Measurements from ENCODE around the gene KCTD17.

KCTD17 gene

DNA sequence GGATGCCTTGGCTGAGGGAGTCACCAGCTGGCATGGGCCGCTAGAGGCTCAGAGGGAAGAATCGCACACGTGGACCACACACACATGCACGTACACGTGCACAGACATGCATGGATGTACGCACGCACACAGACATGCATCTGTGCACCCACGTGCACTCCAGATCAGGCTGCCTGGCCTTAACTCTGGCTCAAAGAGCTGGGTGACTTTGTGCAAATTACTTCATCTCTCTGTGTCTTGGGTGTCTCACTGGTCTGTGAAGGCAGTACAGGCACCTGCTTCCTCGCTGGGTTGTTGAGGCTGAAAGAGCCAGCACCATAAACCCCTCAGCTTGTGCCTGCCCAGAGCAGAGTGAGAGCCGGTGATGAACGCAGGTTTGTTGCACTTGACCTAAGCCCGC, 29.3 kb downstream of the KCTD17 start:
- DNase-seq, result no peak

DNA sequence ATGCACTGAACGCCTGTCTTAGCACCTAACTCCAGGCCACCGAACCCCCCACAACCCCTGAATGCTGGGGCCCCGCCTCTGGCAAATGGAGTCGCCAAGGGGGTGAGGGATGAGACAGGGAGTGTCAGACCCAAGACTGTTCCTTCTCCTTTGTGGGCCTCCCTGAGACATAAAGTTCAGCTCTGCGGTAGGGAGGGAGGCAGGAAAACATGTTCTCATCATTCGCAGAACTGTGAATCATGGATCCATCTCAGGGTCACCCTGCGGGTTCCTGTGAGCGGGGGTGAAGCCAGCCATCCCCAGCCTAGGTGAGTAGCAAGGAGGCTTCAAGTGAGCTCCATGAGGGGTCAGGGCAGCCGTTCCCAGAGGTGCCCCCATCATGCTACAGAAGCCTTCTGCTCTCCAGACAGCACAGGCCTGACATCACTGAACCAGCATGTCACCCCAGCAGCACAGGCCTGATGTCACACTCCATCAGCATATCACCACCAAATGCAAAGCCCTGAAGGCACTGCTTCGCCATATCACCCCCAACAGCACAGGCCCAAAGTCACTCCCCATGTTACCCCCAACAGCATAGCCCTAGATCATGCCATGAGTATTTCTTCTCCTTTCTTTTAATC, 30.8 kb downstream of the KCTD17 start:
- DNase-seq, result no peak

- no peak for DNase-seq
Measured at GRCh38 chr22:37083914-37084313, 32.4 kb downstream of the KCTD17 start.

DNA sequence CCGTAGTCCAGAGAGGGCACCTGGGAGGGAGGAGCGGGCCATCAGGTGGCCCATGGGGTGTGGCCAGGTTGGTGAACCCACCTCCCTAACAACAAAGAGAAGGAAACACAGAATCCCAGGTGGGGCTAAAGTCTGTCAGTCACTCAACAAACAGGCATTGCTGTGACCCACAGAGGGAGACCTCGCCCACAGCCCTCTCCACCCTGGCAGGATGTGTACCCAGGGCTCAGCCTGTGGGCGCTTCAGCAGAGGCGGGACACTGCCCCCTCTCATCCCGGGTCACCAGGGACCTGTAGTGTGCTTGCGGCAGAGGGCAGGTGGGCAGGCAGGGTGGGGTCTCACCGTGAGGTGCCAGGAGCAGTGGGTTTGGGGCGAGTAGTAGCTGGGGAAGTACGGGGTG, 32.8 kb downstream of the KCTD17 start:
- no peak for DNase-seq

- DNase-seq, result no peak
Measured at GRCh38 chr22:37086184-37086583, 34.6 kb downstream of the KCTD17 start.

DNA sequence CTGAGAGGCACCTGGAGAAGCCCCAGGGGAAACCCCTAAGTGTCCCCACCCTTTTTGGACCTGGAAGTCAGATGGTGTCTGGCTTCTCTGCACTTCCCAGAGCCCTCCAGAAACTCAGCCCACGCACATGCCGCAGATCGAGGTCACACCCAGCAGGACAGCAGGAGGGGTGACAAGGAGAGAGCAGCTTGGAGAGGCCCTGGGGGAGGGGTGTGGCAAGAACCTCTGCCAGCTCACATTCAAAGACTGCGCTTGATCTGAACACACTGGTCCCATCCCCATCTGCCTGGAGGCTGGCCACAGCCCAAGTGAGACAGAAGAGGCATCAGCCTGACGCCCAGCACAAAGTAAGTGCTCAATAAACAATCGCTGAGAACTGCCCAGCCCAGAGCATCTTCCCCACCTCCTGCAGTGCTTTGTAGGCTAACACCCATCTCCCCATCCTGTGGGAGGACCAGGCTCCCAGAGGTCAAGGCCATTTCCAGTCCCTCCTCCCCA, 36.6 kb downstream of the KCTD17 start:
- no peak for DNase-seq

DNA sequence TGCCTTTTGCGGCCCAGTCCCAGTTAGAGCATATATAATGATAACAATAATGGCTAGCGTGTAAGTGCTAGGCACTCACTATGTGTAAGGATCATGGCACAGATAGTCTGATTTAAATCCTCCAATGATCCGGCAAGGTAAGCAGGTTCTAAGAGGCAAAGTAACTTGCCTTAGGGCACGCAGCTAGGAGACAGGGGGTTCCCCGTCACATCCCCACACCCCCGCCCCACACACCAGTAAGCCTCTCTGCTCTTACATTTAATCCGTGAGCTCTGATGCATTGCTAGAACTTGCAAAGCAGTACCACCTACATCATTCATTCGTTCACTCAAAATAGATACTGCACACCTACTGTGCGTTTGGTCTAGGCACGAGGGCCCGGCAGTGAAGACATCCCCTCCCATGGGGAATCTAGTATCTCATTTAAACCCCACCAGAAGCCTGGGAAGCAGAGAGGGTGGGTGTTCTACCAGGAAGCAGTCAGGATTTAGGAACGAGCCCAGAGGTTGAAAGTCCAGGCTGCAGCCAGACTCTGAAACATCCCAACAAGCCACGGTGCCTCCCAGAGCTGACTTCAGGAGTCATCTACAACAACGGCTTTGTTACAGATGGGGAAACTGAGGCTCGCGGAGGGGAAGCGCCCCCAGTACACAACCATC, 37.3 kb downstream of the KCTD17 start:
- no peak for DNase-seq

- DNase-seq, result no peak
Measured at GRCh38 chr22:37089434-37089833, 37.9 kb downstream of the KCTD17 start.

- DNase-seq, result no peak
Measured at GRCh38 chr22:37090920-37091695, 39.6 kb downstream of the KCTD17 start.

GRCh38 chr22:37091994-37092393, 40.5 kb downstream of the KCTD17 start:
- no peak for DNase-seq

GRCh38 chr22:37092997-37093396, 41.5 kb downstream of the KCTD17 start:
- no peak for DNase-seq

GRCh38 chr22:37094239-37094638, 42.7 kb downstream of the KCTD17 start:
- no peak for DNase-seq

DNA sequence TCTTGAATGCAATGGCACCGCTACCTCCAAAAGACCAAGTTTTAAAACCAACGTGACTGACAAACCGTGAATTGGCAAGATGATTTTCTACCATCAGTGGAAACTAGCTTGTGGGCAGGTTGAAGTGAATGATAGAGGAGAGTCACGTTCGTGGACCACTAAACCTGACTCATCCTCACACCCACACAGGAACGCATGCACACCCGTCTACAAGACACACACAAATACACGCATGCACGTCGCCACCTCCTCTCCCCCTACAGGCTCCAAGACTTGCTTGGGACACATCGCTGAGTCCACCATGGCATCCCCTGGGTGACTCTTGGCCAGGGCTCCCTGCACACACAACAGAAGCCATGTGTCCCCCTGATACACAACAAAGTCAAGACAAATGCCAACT, 43.6 kb downstream of the KCTD17 start:
- no peak for DNase-seq

- no peak for DNase-seq
Measured at GRCh38 chr22:37097346-37097745, 45.8 kb downstream of the KCTD17 start.

GRCh38 chr22:37098976-37099591, 47.5 kb downstream of the KCTD17 start:
- DNase-seq, result no peak

- no peak for DNase-seq
Measured at GRCh38 chr22:37100589-37101127, 49.1 kb downstream of the KCTD17 start.

- no peak for DNase-seq
Measured at GRCh38 chr22:37101311-37102066, 49.9 kb downstream of the KCTD17 start.

- DNase-seq, result no peak
Measured at GRCh38 chr22:37103151-37103550, 51.6 kb downstream of the KCTD17 start.

DNA sequence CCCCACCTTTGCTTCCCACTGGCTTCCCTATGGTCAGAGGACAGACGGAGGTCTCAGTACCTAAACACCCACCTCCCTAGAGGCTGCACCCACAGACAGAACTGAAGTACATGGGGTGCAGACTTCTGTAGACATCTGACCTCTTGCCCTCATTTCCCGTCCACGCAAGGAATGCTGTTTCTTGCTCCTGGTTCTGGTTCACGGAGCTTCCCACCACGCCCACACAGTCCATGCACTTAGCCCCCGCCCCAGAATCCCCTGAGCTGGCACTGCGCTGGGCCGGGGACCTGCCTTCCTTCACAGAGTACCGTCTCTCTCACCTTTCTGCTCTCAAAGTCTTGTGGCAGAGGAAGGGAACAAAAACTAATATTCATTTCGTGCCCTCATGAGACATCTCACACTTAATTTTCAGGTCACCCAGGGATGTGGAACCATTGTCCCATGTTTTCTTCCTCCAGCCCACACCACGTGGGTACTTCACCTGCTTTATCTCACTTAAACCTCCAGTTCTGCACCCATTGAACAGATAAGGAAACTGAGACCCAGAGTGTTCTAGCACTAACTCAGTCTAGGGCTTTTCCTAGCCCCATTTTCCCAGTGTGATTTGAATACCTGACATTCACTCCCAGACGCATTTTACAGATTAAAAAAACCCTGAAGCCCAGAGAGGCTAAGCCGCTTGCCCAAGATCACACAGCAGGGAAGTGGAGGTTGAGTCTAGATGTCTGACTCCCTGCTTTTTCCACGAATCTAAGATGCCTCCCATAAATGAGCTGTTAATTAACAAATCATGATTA, 52.3 kb downstream of the KCTD17 start:
- DNase-seq, result no peak

DNA sequence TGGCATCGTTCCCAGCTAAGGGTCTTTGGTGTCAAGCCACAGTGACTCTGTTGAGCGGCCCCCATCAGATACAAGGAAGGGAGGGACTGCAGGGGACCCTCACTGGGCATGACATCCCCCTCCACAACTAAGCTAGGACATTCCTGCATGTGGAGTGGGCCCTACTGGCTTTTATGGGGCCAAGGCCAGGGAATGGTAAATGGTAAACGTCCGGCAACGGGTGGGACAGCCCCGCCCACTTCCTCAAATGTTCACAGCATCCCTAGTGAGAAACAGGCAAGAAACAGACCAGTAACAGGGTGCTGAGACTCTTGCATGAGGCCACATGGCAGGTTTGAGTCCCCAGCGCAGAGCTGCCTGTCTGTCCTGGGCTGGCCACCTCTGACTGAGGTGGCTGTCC, 53.6 kb downstream of the KCTD17 start:
- DNase-seq, result no peak

GRCh38 chr22:37105990-37106389, 54.4 kb downstream of the KCTD17 start:
- no peak for DNase-seq

Measured in KG1 (cell line).